ENCODE results near the gene PRDM16.

The PRDM16 gene

DNA sequence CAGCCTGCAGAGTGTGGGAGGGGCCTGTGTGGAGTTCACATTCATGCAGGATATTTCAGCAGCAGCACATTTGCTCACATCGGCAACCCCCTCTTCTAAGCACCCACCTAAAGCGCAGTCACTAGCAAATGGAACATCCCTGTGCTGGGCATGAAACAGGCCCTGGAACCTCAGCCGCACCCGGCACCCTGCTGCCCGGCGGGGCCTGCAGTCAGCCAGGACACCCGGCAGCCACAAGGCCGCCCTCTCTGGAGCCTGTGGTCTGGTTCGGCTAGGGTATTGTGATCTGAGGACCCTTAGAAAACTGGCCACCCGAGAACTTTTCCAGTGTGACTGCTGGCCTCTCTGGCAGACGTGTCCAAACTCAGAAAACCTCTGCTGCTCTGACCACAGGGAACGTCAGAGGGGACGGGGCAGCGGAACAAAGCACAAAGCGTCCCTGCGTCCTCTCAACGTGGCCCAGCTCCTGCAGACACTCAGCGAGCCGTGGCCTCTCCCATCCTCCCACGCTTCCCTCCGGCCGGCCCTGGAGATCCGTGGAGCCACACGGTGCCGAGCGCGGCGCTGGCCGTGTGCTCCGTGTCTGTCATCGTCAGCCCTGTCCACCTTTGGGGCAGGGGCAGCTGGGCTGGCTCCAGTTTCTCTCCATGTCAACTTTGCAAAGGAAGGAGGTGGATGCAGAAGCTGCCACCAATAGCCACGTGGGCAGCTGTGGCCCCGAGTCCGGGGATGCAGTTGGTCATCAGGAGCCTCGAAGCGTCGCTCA lies 209.6 kb downstream of the PRDM16 start:
- no peak overlapping the region for H3K4me3 ChIP-seq (ENCODE audit: low read depth, low read length)

DNA sequence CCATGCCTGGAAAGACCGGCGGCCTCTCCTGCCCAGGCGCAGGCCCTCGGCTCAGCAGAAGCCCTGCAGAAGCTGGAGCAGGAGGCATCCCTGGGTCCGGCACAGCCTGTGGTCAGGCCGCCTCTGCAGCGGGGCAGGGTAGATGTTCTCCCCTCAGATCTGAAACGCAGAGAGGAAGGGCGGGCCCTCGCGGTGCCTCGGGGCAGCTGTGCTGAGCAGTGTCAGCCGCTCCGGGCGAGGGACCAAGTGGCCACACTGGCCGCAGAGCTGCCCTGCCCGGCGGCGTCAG lies 210.1 kb downstream of the PRDM16 start:
- H3K4me3 ChIP-seq (ENCODE audit: low read depth, low read length) = no peak overlapping the region
- TF ChIP-seq, protein P1, sequence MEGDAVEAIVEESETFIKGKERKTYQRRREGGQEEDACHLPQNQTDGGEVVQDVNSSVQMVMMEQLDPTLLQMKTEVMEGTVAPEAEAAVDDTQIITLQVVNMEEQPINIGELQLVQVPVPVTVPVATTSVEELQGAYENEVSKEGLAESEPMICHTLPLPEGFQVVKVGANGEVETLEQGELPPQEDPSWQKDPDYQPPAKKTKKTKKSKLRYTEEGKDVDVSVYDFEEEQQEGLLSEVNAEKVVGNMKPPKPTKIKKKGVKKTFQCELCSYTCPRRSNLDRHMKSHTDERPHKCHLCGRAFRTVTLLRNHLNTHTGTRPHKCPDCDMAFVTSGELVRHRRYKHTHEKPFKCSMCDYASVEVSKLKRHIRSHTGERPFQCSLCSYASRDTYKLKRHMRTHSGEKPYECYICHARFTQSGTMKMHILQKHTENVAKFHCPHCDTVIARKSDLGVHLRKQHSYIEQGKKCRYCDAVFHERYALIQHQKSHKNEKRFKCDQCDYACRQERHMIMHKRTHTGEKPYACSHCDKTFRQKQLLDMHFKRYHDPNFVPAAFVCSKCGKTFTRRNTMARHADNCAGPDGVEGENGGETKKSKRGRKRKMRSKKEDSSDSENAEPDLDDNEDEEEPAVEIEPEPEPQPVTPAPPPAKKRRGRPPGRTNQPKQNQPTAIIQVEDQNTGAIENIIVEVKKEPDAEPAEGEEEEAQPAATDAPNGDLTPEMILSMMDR (IDR thresholded peaks at IDR 0.05; ENCODE audit: borderline replicate concordance, insufficient read depth, low read depth, low read length) = no peak

More for the DNA sequence above, 209.6 kb downstream of the PRDM16 start:
- TF ChIP-seq, protein P1 (IDR thresholded peaks at IDR 0.05; ENCODE audit: borderline replicate concordance, insufficient read depth, low read depth, low read length) = no peak

DNA sequence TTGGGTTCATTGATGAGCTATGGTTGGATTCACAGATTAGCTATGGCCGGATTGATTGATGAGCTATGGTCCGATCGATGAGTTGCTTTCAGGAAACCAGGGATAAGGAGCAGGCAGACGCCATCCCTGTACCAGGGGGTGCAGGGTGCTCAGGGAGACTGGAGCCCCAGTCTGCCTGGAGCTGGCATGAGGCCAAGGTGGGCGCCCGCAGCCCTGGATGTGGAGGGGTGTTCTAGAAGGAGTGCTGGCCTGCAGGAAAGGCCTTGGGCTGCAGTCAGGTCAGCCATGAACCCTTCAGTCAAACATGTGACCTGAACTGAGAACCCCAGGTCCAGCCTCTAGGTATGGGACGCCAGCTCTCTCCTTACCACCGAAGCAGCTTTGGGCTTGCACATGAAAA lies 212.7 kb downstream of the PRDM16 start:
- H3K4me3 ChIP-seq (ENCODE audit: low read depth, low read length) = no peak overlapping the region
- TF ChIP-seq, protein P1 (IDR thresholded peaks at IDR 0.05; ENCODE audit: borderline replicate concordance, insufficient read depth, low read depth, low read length) = no peak

DNA sequence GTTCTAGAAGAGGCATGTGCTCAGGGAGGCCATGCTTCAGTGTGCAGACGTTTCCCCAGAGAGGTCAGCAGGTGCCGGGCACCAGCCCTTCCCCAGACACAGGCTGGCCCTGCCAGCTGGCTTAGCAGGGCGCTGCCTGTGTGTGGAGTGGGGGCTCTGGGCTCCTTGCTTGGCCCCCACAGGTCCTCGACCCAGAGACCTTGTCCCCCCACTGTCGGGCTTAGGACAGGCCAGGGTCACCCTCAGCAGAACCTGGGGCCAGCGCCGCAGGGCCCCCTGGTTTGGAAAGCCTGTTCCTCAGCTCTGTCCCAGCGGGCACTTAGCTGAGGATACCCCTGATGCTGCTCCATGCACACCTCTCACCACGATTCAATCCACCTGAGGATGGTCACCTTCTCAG lies 213.2 kb downstream of the PRDM16 start:
- H3K4me3 ChIP-seq (ENCODE audit: low read depth, low read length) = no peak overlapping the region
- TF ChIP-seq, protein P1 (IDR thresholded peaks at IDR 0.05; ENCODE audit: borderline replicate concordance, insufficient read depth, low read depth, low read length) = no peak

DNA sequence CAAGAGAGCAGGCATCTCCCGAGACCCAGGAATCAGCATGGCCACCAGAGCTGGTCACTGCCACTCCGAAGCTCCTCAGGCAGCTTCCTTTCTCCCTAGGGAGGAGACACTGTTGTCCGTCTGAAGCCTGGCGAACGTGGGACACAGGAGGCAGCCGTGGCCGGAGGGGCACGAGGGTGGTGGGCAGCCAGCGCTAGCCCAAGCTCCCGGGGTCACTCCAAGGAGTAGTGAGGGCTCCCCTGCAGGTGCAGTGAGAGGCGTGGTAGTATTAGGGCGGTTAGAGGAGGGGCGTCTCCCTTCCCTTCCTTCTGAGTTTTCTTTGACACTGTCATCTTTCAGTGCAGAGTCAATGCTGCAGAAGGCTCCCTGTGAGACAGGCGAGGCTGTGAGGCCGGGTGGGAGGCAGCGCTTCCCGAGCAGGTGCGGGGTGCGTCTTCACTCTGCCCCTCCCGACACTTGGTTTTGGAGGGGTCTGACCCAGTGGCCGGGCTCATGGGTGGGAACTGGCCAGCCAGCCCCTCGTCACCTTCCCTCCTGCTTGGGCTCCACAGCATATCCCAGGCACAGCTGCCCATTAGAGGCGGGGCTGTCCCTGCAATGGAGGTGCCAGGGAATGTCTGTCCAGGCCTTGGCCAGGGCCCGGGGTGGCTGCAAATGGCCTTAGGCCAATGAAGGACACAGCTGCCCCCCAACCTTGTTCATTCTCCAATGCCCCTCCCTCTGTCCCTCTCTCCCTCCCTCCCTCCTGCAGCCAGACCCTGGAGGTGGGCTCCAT lies 213.8 kb downstream of the PRDM16 start:
- TF ChIP-seq, protein P1 (IDR thresholded peaks at IDR 0.05; ENCODE audit: borderline replicate concordance, insufficient read depth, low read depth, low read length) = no peak
- no peak overlapping the region for H3K4me3 ChIP-seq (ENCODE audit: low read depth, low read length)

DNA sequence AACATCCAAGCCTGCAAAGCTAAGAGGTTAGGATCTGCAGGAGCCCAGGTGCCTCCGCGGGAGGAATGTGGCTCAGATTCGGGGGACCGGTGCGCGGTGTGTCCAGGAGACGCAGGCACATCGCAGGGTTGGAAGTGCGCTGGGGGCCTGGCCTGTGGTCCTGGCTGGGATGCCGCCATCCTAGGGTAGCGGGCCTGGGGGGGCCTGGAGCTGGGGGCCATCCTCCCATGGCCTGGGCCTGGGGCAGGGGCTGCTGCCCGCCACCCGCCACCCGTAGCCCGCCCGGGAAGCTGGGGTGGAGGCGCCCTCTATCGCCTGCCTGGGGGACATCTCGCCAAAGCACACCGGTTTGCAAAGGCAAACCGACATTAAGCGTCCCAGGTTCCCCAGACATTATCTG lies 214.8 kb downstream of the PRDM16 start:
- no peak overlapping the region for H3K4me3 ChIP-seq (ENCODE audit: low read depth, low read length)
- TF ChIP-seq, protein P1 (IDR thresholded peaks at IDR 0.05; ENCODE audit: borderline replicate concordance, insufficient read depth, low read depth, low read length) = 0 out of 2 replicates have a peak, but pooled peaks have one; percentile 18

DNA sequence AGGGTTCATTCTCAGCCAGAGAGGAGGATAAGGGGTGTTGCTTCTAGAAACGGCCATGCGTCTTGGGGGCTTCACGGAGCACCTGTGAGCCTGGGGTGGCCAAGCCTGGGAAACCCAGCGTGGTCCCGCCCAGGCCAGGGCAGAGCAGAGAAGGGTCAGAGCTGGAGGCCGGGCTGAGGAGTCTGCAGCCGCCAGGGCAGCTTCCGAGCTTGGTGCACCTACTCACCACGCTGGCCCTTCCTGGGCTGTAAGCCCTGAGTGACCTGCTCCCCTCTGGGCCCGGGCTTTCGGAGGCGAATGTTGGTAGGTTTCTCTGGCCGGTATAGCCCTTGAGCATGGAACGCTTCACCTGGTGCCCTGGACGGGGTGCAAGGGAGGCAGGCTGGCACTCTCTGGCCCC lies 215.7 kb downstream of the PRDM16 start:
- TF ChIP-seq, protein P1 (IDR thresholded peaks at IDR 0.05; ENCODE audit: borderline replicate concordance, insufficient read depth, low read depth, low read length) = no peak
- no peak overlapping the region for H3K4me3 ChIP-seq (ENCODE audit: low read depth, low read length)

All from GM12875 (cell line).